PC-3 (cell line): ENCODE results near the gene RTN4RL1. TPM values are rescaled to one million over a fixed set of nuclear protein-coding genes. Genes with fewer than 3 reads are reported as not detected.

Experiments used
- ATAC-seq: fragments of 200-7000 bp; cut with Tn5 transposase; 2 replicates; pipeline ENCODE4 v1.9.1; 2020; ENCODE audit warnings: mild to moderate bottlenecking, moderate library complexity
- BruUV-seq: library from RNA; stranded (reverse); fragments of 400-500 nt; replicated peaks from 2 replicates; lab custom pipeline; 2021; lab: Mats Ljungman, UMichigan
- CTCF ChIA-PET: fragments of 300-600 bp; sonication (Branson Sonifier 250); formaldehyde crosslinking; loops from one replicate; lab custom pipeline; 2022; ENCODE audit warnings: antibody characterized with exemption; lab: Charles Lee
- POLR2A ChIA-PET: fragments of 300-600 bp; sonication (Branson Sonifier 250); formaldehyde crosslinking; loops from one replicate; lab custom pipeline; 2022; ENCODE audit warnings: antibody characterized with exemption; ENCODE audit not compliant: unreplicated experiment; lab: Charles Lee
- DNase-seq: peaks from one replicate; pipeline ENCODE4 v3.0.0-alpha.2; 2015
- H2AFZ ChIP-seq: fragments of 300-600 bp; sonication (generic); 2 replicates; pipeline ENCODE4 v1.6.0; 2016; ENCODE audit warnings: antibody characterized with exemption, low read length
- H3F3A ChIP-seq: fragments of 300-600 bp; sonication (generic); one replicate; pipeline ENCODE4 v1.6.0; 2017; ENCODE audit warnings: antibody characterized with exemption, low read length, control low read depth, mild to moderate bottlenecking; ENCODE audit not compliant: unreplicated experiment
- H3K27ac ChIP-seq: fragments of 300-600 bp; sonication (generic); 2 replicates; pipeline ENCODE4 v1.5.1; 2016; ENCODE audit warnings: mild to moderate bottlenecking, low read length
- H3K27me3 ChIP-seq: fragments of 300-600 bp; sonication (generic); 2 replicates; pipeline ENCODE4 v1.6.1; 2016; ENCODE audit warnings: low read length, mixed read lengths
- H3K36me3 ChIP-seq: fragments of 300-600 bp; sonication (generic); 2 replicates; pipeline ENCODE4 v1.6.1; 2016; ENCODE audit warnings: low read depth, mixed run types, low read length, mixed read lengths
- H3K4me1 ChIP-seq: fragments of 300-600 bp; sonication (generic); 2 replicates; pipeline ENCODE4 v1.5.1; 2016; ENCODE audit warnings: low read length; ENCODE audit not compliant: insufficient read depth
- H3K4me2 ChIP-seq: fragments of 300-600 bp; sonication (generic); 2 replicates; pipeline ENCODE4 v1.6.0; 2016; ENCODE audit warnings: low read length
- H3K4me3 ChIP-seq: fragments of 300-600 bp; sonication (generic); 2 replicates; pipeline ENCODE4 v1.5.1; 2016; ENCODE audit warnings: mild to moderate bottlenecking, low read length, mixed read lengths
- H3K79me2 ChIP-seq: fragments of 300-600 bp; sonication (generic); 2 replicates; pipeline ENCODE4 v1.6.1; 2017; ENCODE audit warnings: low read length, mixed read lengths
- H3K9ac ChIP-seq: fragments of 300-600 bp; sonication (generic); 2 replicates; pipeline ENCODE4 v1.6.0; 2016; ENCODE audit warnings: mild to moderate bottlenecking, low read length
- H3K9me2 ChIP-seq: fragments of 300-600 bp; sonication (generic); replicated peaks from 2 replicates; pipeline ENCODE4 v1.6.1; 2016; ENCODE audit warnings: mixed run types, low read length, mixed read lengths
- H3K9me3 ChIP-seq: fragments of 300-600 bp; sonication (generic); 2 replicates; pipeline ENCODE4 v1.6.1; 2016; ENCODE audit warnings: low read length, mixed read lengths
- H4K20me1 ChIP-seq: fragments of 300-600 bp; sonication (generic); 2 replicates; pipeline ENCODE4 v1.6.1; 2016; ENCODE audit warnings: low read length, mixed read lengths
- CTCF ChIP-seq: fragments of 300-600 bp; sonication (generic); conservative IDR thresholded peaks from 2 replicates; pipeline ENCODE4 v1.5.1; 2017; ENCODE audit warnings: antibody characterized with exemption, low read depth, mild to moderate bottlenecking, low read length
- EZH2 ChIP-seq: fragments of 300-600 bp; sonication (generic); IDR thresholded peaks from one replicate; pipeline ENCODE4 v1.6.1; 2017; ENCODE audit warnings: antibody characterized with exemption, mild to moderate bottlenecking, low read length; ENCODE audit not compliant: unreplicated experiment
- EZH2phosphoT487 ChIP-seq: fragments of 300-600 bp; sonication (generic); IDR thresholded peaks from 2 replicates; pipeline ENCODE4 v1.6.1; 2018; ENCODE audit warnings: mild to moderate bottlenecking, antibody characterized with exemption, low read length, borderline replicate concordance
- intact Hi-C: fragments of 100-400 bp; cut with micrococcal nuclease; formaldehyde crosslinking; loops from 2 replicates; pipeline ENCODE4 v1.9.0; 2023
- total RNA-seq: library from RNA; depleted of rRNA; stranded (reverse); fragments of >200 nt; gene quantifications from 2 replicates; pipeline ENCODE4 v1.2.3, GENCODE V29; 2014

Gene RTN4RL1
- total RNA-seq, 1 experiment from 2014 or later: 6.9 TPM

- H3K4me1 ChIP-seq: peaks cover 12% of the 10 kb centered on the region
These were observed 27.0 kb downstream of the RTN4RL1 start for GRCh38 chr17:1997927-1998742.

GRCh38 chr17:1997289-1997926 lies 27.7 kb downstream of the RTN4RL1 start:
- peak overlapping the region; percentile 47; the same call in 1 of the 2 replicates for H3K4me3 ChIP-seq
- peaks cover 12% of the 10 kb centered on the region for H3K4me1 ChIP-seq
- ATAC-seq: peak; percentile 62
- H4K20me1 ChIP-seq: no peaks in the 10 kb centered on the region
- no TSS peak for BruUV-seq
- peak overlapping the region; percentile 42; the same call in 1 of the 2 replicates for H2AFZ ChIP-seq
- H3K36me3 ChIP-seq: no peaks in the 10 kb centered on the region
- H3K27me3 ChIP-seq: no peaks in the 10 kb centered on the region
- no peaks in the 10 kb centered on the region for H3F3A ChIP-seq
- ChIA-PET POLR2A (no interaction called here), CTCF (no interaction called here)
- no peaks in the 10 kb centered on the region for H3K9me3 ChIP-seq
- peak overlapping the region; percentile 87 for H3K27ac ChIP-seq
- TF ChIP-seq CTCF (0 out of 2 replicates have a peak, but pooled peaks have one; percentile 6), EZH2 (no peak), EZH2phosphoT487 (no peak)
- intact Hi-C loops: no loop called here
- H3K9me2 ChIP-seq: no peaks in the 10 kb centered on the region
- H3K4me2 ChIP-seq: peak overlapping the region; percentile 74
- peak; percentile 85 for DNase-seq
- H3K9ac ChIP-seq: peak overlapping the region; percentile 47
- H3K79me2 ChIP-seq: peaks cover 8% of the 10 kb centered on the region; the same call in 1 of the 2 replicates

More at GRCh38 chr17:1997927-1998742, 27.0 kb downstream of the RTN4RL1 start:
- H3K9me3 ChIP-seq: no peaks in the 10 kb centered on the region
- H3K9ac ChIP-seq: peak overlapping the region; percentile 47
- H3K79me2 ChIP-seq: peaks cover 8% of the 10 kb centered on the region; the same call in 1 of the 2 replicates
- H3K9me2 ChIP-seq: no peaks in the 10 kb centered on the region
- peak overlapping the region; percentile 77 for H3K4me2 ChIP-seq
- TF ChIP-seq CTCF: no peak
- TF ChIP-seq EZH2phosphoT487: no peak
- no peak for TF ChIP-seq EZH2
- no TSS peak for BruUV-seq
- peak; percentile 60 for DNase-seq
- intact Hi-C loops: no loop called here
- H3K27me3 ChIP-seq: no peaks in the 10 kb centered on the region
- peak; percentile 52 for ATAC-seq
- H3K36me3 ChIP-seq: no peaks in the 10 kb centered on the region
- ChIA-PET POLR2A (no interaction called here), CTCF (interaction anchor here (1.3 kb wide), 1 partner anchor 89 kb away, joined by 3 read pairs; no protein-coding TSS in a partner anchor)
- H3K4me3 ChIP-seq: peak overlapping the region; percentile 62
- H3K27ac ChIP-seq: peak overlapping the region; percentile 87
- H3F3A ChIP-seq: no peaks in the 10 kb centered on the region
- H2AFZ ChIP-seq: peak overlapping the region; percentile 68; the same call in 1 of the 2 replicates
- no peaks in the 10 kb centered on the region for H4K20me1 ChIP-seq
